Panc1 (cell line): Measurements from ENCODE around the gene ATL2. TPM values are rescaled to one million over a fixed set of nuclear protein-coding genes. Genes with fewer than 3 reads are reported as not detected.

ENCODE experiments used
- ATAC-seq: fragments of 200-7000 bp; cut with Tn5 transposase; 2 replicates; pipeline ENCODE4 v1.9.1; 2020; ENCODE audit warnings: mild to moderate bottlenecking, moderate library complexity
- BruUV-seq: library from RNA; stranded (reverse); fragments of 400-500 nt; replicated peaks from 2 replicates; lab custom pipeline; 2021; lab: Mats Ljungman, UMichigan
- CTCF ChIA-PET: fragments of 300-600 bp; sonication (Branson Sonifier 250); formaldehyde crosslinking; loops from one replicate; lab custom pipeline; 2022; ENCODE audit warnings: antibody characterized with exemption; lab: Charles Lee
- POLR2A ChIA-PET: fragments of 300-600 bp; sonication (Branson Sonifier 250); formaldehyde crosslinking; loops from one replicate; lab custom pipeline; 2022; ENCODE audit warnings: antibody characterized with exemption; lab: Charles Lee
- DNase-seq: peaks from one replicate; pipeline ENCODE4 v3.0.0-alpha.2; 2010; ENCODE audit warnings: low read depth, low spot score
- H3K27ac ChIP-seq: 2 replicates; pipeline ENCODE4 v1.5.1; 2011; ENCODE audit warnings: mild to moderate bottlenecking, low read length, inconsistent platforms
- H3K27me3 ChIP-seq: fragments of 200-500 bp; sonication (Bioruptor generic); 2 replicates; pipeline ENCODE4 v1.6.0; 2014; ENCODE audit warnings: low read length, inconsistent platforms; ENCODE audit not compliant: control insufficient read depth, insufficient read depth
- H3K36me3 ChIP-seq: fragments of 200-500 bp; sonication (Bioruptor generic); 2 replicates; pipeline ENCODE4 v1.5.1; 2014; ENCODE audit warnings: inconsistent platforms, mild to moderate bottlenecking, low read length, moderate library complexity; ENCODE audit not compliant: control insufficient read depth, insufficient read depth
- H3K4me1 ChIP-seq: 2 replicates; pipeline ENCODE4 v1.5.1; 2011; ENCODE audit warnings: inconsistent platforms, mild to moderate bottlenecking, low read length, moderate library complexity; ENCODE audit not compliant: control insufficient read depth, insufficient read depth
- H3K4me3 ChIP-seq, 2 experiments: 2 replicates each; pipeline ENCODE4 v1.5.1; 2011 to 2012; ENCODE audit warnings: low read depth in 2 of 2, low read length in 2 of 2, mild to moderate bottlenecking in 2 of 2, inconsistent platforms in 1 of 2, moderate library complexity in 1 of 2
- H3K9me3 ChIP-seq: fragments of 200-500 bp; sonication (Bioruptor generic); 2 replicates; pipeline ENCODE4 v1.5.1; 2014; ENCODE audit warnings: low read depth, mild to moderate bottlenecking, inconsistent platforms, low read length, moderate library complexity; ENCODE audit not compliant: control insufficient read depth, insufficient read depth
- POLR2AphosphoS5 ChIP-seq: IDR thresholded peaks from 2 replicates; pipeline ENCODE4 v1.6.1; 2012; ENCODE audit warnings: mild to moderate bottlenecking, low read depth, low read length, moderate library complexity
- SIN3A ChIP-seq: IDR thresholded peaks from 2 replicates; pipeline ENCODE4 v1.6.1; 2012; ENCODE audit warnings: low read depth, mild to moderate bottlenecking, low read length, moderate library complexity, borderline replicate concordance; ENCODE audit not compliant: insufficient read depth
- TCF7L2 ChIP-seq: IDR thresholded peaks from 2 replicates; pipeline ENCODE4 v1.6.1; 2011; ENCODE audit warnings: mild to moderate bottlenecking, low read depth, low read length, inconsistent platforms
- in situ Hi-C: cut with HindIII; loops from 2 replicates; pipeline ENCODE4 v1.10.0; 2016; ENCODE audit warnings: low sequenced_read_pairs, low pct_unique_long_range_greater_than_20kb
- intact Hi-C: fragments of 100-400 bp; cut with micrococcal nuclease; formaldehyde crosslinking; loops from one replicate; pipeline ENCODE4 v1.10.0; 2022; ENCODE audit not compliant: unreplicated experiment
- total RNA-seq: library from RNA; stranded (reverse); gene quantifications from one replicate; pipeline ENCODE4 v1.2.1, GENCODE V29; 2021; ENCODE audit not compliant: unreplicated experiment
- TF ChIP-seq, protein P1 (sequence below), 2 experiments: IDR thresholded peaks; 2 replicates each; pipeline ENCODE4 v1.6.1; 2011 to 2012; ENCODE audit warnings: low read depth in 2 of 2, control low read depth in 1 of 2, low read length in 1 of 2, mild to moderate bottlenecking in 1 of 2, moderate library complexity in 1 of 2; ENCODE audit not compliant: insufficient read depth in 1 of 2
- TF ChIP-seq, protein P2 (sequence below): fragments of 450-650 bp; IDR thresholded peaks from 2 replicates; pipeline ENCODE4 v1.5.1; 2017; ENCODE audit warnings: mild to moderate bottlenecking

The ATL2 gene
- total RNA-seq, 1 experiment from 2014 or later, result 78.7 TPM

DNA sequence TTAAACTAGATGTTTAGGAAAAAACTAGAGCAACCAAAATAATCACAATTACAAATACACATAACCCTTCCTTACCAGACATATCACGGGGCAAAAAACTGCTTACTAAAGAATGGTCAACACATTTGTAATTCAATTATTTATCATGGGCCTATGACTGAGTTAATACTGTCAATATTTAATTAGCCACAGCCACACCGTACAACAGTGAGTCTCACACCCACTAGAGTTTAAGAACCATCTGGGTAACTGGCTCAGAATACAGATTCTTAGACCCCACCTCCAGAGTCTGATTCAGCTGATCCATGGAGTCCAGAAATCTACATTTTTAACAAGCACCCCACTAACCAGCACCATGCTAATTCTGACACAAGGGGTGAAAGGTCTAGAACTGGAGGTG, 14.8 kb downstream of the ATL2 start:
- peaks cover 9% of the 10 kb centered on the region; the same call in 1 of the 2 replicates for H3K4me1 ChIP-seq
- H3K27ac ChIP-seq, result no peak overlapping the region
- no peaks in the 10 kb centered on the region for H3K9me3 ChIP-seq
- intact Hi-C loops, result no loop called here
- TF ChIP-seq, protein P1, sequence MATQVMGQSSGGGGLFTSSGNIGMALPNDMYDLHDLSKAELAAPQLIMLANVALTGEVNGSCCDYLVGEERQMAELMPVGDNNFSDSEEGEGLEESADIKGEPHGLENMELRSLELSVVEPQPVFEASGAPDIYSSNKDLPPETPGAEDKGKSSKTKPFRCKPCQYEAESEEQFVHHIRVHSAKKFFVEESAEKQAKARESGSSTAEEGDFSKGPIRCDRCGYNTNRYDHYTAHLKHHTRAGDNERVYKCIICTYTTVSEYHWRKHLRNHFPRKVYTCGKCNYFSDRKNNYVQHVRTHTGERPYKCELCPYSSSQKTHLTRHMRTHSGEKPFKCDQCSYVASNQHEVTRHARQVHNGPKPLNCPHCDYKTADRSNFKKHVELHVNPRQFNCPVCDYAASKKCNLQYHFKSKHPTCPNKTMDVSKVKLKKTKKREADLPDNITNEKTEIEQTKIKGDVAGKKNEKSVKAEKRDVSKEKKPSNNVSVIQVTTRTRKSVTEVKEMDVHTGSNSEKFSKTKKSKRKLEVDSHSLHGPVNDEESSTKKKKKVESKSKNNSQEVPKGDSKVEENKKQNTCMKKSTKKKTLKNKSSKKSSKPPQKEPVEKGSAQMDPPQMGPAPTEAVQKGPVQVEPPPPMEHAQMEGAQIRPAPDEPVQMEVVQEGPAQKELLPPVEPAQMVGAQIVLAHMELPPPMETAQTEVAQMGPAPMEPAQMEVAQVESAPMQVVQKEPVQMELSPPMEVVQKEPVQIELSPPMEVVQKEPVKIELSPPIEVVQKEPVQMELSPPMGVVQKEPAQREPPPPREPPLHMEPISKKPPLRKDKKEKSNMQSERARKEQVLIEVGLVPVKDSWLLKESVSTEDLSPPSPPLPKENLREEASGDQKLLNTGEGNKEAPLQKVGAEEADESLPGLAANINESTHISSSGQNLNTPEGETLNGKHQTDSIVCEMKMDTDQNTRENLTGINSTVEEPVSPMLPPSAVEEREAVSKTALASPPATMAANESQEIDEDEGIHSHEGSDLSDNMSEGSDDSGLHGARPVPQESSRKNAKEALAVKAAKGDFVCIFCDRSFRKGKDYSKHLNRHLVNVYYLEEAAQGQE (IDR thresholded peaks at IDR 0.05; ENCODE audit: insufficient read depth in 1 of 2, low read depth in 2 of 2, low read length in 1 of 2), result no peak
- CTCF ChIA-PET, result no interaction called here
- no peaks in the 10 kb centered on the region for H3K27me3 ChIP-seq
- DNase-seq (no peak), ATAC-seq (no peak)
- in situ Hi-C loops, result no loop called here
- H3K4me3 ChIP-seq, result no peak overlapping the region
- BruUV-seq, result no TSS peak
- no peaks in the 10 kb centered on the region; the same call in 1 of the 2 replicates for H3K36me3 ChIP-seq
- POLR2A ChIA-PET, result no interaction called here

DNA sequence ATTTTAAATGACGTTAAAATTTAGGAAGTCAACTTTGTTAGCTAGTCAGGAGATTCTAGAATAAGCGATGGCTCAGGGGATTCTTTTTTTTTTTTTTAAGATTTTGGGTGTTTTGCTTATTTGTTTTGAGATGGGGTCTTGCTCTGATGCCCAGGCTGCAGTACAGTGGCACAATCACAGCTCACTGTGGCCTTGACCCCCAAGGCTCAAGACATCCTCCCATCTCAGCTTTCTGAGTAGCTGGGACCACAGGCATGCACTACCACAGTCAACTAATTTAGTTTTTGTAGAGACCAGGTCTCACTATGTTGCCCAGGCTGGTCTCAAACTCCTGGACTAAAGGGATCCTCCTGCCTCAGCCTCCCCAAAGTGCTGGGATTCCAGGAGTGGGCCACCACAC, 16.9 kb downstream of the ATL2 start:
- no TSS peak for BruUV-seq

More for the DNA sequence above, 16.9 kb downstream of the ATL2 start:
- intact Hi-C loops (no loop called here), in situ Hi-C loops (no loop called here)
- ChIA-PET POLR2A (no interaction called here), CTCF (no interaction called here)
- Histone ChIP-seq H3K4me3 (no peak overlapping the region), H3K36me3 (no peaks in the 10 kb centered on the region; the same call in 1 of the 2 replicates), H3K27me3 (no peaks in the 10 kb centered on the region), H3K4me1 (peaks cover 6% of the 10 kb centered on the region; the same call in 1 of the 2 replicates), H3K27ac (no peak overlapping the region), H3K9me3 (no peaks in the 10 kb centered on the region)
- DNase-seq (no peak), ATAC-seq (no peak)
- TF ChIP-seq TCF7L2 (no peak), POLR2AphosphoS5 (no peak), SIN3A (no peak)
- TF ChIP-seq, protein P2, sequence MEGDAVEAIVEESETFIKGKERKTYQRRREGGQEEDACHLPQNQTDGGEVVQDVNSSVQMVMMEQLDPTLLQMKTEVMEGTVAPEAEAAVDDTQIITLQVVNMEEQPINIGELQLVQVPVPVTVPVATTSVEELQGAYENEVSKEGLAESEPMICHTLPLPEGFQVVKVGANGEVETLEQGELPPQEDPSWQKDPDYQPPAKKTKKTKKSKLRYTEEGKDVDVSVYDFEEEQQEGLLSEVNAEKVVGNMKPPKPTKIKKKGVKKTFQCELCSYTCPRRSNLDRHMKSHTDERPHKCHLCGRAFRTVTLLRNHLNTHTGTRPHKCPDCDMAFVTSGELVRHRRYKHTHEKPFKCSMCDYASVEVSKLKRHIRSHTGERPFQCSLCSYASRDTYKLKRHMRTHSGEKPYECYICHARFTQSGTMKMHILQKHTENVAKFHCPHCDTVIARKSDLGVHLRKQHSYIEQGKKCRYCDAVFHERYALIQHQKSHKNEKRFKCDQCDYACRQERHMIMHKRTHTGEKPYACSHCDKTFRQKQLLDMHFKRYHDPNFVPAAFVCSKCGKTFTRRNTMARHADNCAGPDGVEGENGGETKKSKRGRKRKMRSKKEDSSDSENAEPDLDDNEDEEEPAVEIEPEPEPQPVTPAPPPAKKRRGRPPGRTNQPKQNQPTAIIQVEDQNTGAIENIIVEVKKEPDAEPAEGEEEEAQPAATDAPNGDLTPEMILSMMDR, result no peak
- TF ChIP-seq, protein P1 (IDR thresholded peaks at IDR 0.05; ENCODE audit: insufficient read depth in 1 of 2, low read depth in 2 of 2, low read length in 1 of 2), result no peak
